KMS-11 (cell line): ENCODE results near the gene HRH4.

ENCODE experiments used
- H2AFZ ChIP-seq: fragments of 200-600 bp; sonication (generic); 2 replicates; pipeline ENCODE4 v1.6.1; 2016; ENCODE audit warnings: antibody characterized with exemption, mixed run types, low read depth
- H3K27ac ChIP-seq: fragments of 200-600 bp; sonication (generic); 2 replicates; pipeline ENCODE4 v1.6.1; 2016; ENCODE audit warnings: mild to moderate bottlenecking, mixed run types
- H3K27me3 ChIP-seq: fragments of 200-600 bp; sonication (generic); 2 replicates; pipeline ENCODE4 v1.6.1; 2017; ENCODE audit warnings: mild to moderate bottlenecking, low read depth, mixed run types, moderate library complexity; ENCODE audit not compliant: insufficient read depth
- H3K36me3 ChIP-seq: fragments of 200-600 bp; sonication (generic); 2 replicates; pipeline ENCODE4 v1.6.1; 2017; ENCODE audit warnings: mild to moderate bottlenecking, mixed run types; ENCODE audit not compliant: insufficient read depth
- H3K4me1 ChIP-seq: fragments of 200-600 bp; sonication (generic); 2 replicates; pipeline ENCODE4 v1.6.1; 2016; ENCODE audit warnings: mild to moderate bottlenecking, low read depth, mixed run types; ENCODE audit not compliant: poor library complexity, severe bottlenecking
- H3K4me2 ChIP-seq: fragments of 200-600 bp; sonication (generic); 2 replicates; pipeline ENCODE4 v1.7.0; 2016; ENCODE audit warnings: mild to moderate bottlenecking, mixed run types
- H3K4me3 ChIP-seq: fragments of 200-600 bp; sonication (generic); IDR thresholded peaks from 2 replicates; pipeline ENCODE4 v1.6.1; 2017; ENCODE audit warnings: low read depth, low read length, mixed read lengths; ENCODE audit not compliant: insufficient read depth
- H3K79me2 ChIP-seq: fragments of 200-600 bp; sonication (generic); 2 replicates; pipeline ENCODE4 v1.6.1; 2016; ENCODE audit warnings: low read depth, mixed run types; ENCODE audit not compliant: insufficient read depth
- H3K9ac ChIP-seq: fragments of 200-600 bp; sonication (generic); 2 replicates; pipeline ENCODE4 v1.6.1; 2016; ENCODE audit warnings: mild to moderate bottlenecking, mixed run types
- H4K20me1 ChIP-seq: fragments of 200-600 bp; sonication (generic); 2 replicates; pipeline ENCODE4 v1.6.1; 2016; ENCODE audit warnings: mild to moderate bottlenecking, mixed run types; ENCODE audit not compliant: insufficient read depth
- TF ChIP-seq, protein P1 (sequence below): fragments of 200-600 bp; sonication (generic); conservative IDR thresholded peaks from 2 replicates; pipeline ENCODE4 v1.6.1; 2017; ENCODE audit warnings: low read depth, mild to moderate bottlenecking, antibody characterized with exemption, low read length, moderate library complexity, mixed read lengths

HRH4 gene

DNA sequence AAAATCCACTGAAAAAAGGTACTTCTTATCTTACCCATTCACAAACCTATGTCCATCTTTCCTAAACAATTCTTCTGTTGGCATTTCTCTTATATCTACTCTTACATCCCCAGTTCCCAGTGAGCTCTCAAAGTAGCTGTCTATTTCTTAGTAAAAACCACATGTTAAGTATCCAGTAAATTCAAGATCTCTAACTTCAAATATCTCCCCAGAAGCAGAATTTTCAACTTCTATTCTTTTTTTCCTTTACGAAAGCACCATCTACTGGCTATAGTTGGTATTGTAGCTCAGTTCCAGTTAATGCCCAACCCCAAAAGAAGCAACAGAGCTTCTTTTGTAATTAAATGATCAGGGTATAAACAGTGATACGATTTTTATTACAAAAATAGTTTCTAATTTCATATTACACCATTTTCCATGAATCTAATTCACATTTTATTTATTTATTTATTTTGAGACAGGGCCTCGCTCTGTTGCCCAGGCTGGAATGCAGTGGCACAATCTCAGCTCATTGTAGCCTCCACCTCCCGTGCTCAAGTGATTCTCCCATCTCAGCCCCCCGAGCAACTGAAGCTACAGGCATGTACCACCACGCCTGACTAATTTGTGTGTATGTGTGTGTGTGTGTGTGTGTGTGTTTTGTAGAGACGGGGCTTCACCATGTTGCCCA, 28.5 kb downstream of the HRH4 start:
- H3K27ac ChIP-seq: no peak overlapping the region
- no peaks in the 10 kb centered on the region for H4K20me1 ChIP-seq
- no peaks in the 10 kb centered on the region for H3K36me3 ChIP-seq
- H3K4me1 ChIP-seq: peaks cover 56% of the 10 kb centered on the region
- H3K9ac ChIP-seq: no peak overlapping the region
- H3K27me3 ChIP-seq: no peaks in the 10 kb centered on the region; the same call in 1 of the 2 replicates
- no peaks in the 10 kb centered on the region for H3K79me2 ChIP-seq
- peak overlapping the region; percentile 6; the same call in 1 of the 2 replicates for H3K4me2 ChIP-seq
- H2AFZ ChIP-seq: no peak overlapping the region; the same call in 1 of the 2 replicates
- H3K4me3 ChIP-seq: no peak overlapping the region
- TF ChIP-seq, protein P1, sequence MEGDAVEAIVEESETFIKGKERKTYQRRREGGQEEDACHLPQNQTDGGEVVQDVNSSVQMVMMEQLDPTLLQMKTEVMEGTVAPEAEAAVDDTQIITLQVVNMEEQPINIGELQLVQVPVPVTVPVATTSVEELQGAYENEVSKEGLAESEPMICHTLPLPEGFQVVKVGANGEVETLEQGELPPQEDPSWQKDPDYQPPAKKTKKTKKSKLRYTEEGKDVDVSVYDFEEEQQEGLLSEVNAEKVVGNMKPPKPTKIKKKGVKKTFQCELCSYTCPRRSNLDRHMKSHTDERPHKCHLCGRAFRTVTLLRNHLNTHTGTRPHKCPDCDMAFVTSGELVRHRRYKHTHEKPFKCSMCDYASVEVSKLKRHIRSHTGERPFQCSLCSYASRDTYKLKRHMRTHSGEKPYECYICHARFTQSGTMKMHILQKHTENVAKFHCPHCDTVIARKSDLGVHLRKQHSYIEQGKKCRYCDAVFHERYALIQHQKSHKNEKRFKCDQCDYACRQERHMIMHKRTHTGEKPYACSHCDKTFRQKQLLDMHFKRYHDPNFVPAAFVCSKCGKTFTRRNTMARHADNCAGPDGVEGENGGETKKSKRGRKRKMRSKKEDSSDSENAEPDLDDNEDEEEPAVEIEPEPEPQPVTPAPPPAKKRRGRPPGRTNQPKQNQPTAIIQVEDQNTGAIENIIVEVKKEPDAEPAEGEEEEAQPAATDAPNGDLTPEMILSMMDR: peak; percentile 91

DNA sequence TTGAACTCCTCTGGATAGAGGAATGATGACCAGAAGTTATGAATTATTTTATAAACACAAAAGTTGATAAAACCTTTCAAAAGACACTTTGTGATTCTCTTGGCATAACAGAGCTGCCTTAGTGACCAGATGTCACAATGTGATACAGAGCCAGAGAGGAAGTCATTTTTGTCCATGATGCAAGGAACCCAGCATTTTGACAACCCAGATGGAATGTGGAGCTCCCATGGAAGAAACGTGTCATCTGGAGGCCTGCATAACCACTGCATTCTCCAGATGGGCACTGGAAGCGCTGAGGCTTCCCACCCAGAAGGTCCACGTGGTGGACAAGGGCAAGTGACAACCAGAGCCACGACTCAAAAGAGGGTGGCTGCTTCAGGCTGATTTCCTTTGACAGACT, 30.1 kb downstream of the HRH4 start:
- peaks cover 60% of the 10 kb centered on the region for H3K4me1 ChIP-seq
- H3K36me3 ChIP-seq: no peaks in the 10 kb centered on the region
- H3K79me2 ChIP-seq: no peaks in the 10 kb centered on the region
- H2AFZ ChIP-seq: no peak overlapping the region
- H4K20me1 ChIP-seq: no peaks in the 10 kb centered on the region
- H3K27me3 ChIP-seq: no peaks in the 10 kb centered on the region; the same call in 1 of the 2 replicates
- no peak overlapping the region for H3K4me3 ChIP-seq
- no peak overlapping the region for H3K9ac ChIP-seq
- H3K27ac ChIP-seq: no peak overlapping the region
- no peak overlapping the region for H3K4me2 ChIP-seq
- TF ChIP-seq, protein P1: no peak

DNA sequence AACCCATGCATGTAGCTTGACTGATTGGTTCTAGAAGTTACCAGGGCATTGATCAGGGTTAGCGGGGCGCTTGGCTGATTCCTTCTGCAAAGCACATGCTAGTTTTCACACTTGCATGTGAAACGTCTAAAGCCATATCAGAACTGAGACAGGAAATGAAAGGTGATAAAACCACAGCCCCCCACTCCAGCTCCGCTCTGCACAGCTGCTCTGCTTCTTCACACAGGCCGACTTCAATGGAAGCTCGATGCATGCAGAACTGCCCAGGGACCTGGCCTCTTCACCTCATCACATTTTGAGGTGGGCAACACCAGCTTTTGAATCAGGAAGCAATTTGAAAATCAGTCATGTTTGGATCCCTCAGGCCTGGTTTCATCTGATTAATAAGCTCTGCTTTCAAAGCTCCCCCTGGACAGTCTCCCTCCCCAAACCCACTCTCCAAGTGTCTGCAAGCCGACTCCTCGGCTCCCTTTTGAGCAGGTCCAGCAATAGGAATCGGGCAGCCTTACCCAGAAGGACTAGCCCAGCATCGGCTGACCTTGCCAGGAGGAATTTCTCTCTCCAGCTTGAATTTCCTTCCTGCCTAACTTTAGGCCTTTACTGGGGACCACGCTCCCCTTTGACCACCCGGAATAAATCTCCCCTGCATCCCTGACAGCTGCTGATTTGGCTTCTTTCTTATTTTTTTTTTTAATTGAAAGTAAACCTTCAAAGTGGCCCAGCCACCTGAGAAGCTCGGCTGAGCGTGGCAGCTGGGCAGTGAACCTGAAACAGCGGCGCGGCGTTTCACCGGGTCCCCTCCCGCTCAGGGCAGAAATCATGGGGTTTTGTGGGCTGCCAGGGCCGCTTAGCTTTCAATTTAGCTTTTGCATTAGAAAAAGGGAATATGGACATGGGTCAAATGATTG, 31.7 kb downstream of the HRH4 start:
- peaks cover 58% of the 10 kb centered on the region for H3K4me1 ChIP-seq
- H3K4me2 ChIP-seq: peak overlapping the region; percentile 97
- H3K36me3 ChIP-seq: no peaks in the 10 kb centered on the region
- H3K9ac ChIP-seq: peak overlapping the region; percentile 62
- H3K79me2 ChIP-seq: no peaks in the 10 kb centered on the region
- no peaks in the 10 kb centered on the region for H4K20me1 ChIP-seq
- H3K27me3 ChIP-seq: no peaks in the 10 kb centered on the region; the same call in 1 of the 2 replicates
- no peak overlapping the region for H3K4me3 ChIP-seq
- H3K27ac ChIP-seq: peak overlapping the region; percentile 83
- TF ChIP-seq, protein P1: no peak
- H2AFZ ChIP-seq: peak overlapping the region; percentile 75

DNA sequence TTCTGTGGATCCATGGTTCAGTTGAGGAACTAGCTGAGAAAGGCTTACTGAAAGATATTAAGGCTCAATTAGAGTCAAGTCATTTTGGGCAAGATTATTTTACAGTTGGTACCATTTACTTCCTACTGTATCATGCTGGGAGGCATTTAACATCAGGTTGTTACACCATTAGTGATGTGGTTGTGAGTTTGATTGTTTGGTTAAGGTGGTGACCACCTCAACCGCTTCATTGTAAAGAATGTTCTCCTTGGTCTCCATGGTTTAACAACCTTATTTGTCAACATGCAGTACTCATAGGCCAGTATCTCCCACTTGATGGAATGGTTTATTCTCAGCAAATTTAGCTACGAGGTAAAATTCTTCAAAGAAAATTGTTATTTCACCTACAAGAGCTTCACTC, 34.1 kb downstream of the HRH4 start:
- Histone ChIP-seq H3K27me3 (no peaks in the 10 kb centered on the region; the same call in 1 of the 2 replicates), H3K9ac (no peak overlapping the region), H4K20me1 (no peaks in the 10 kb centered on the region), H2AFZ (no peak overlapping the region), H3K36me3 (no peaks in the 10 kb centered on the region), H3K27ac (no peak overlapping the region), H3K4me1 (peaks cover 38% of the 10 kb centered on the region), H3K4me2 (no peak overlapping the region), H3K79me2 (no peaks in the 10 kb centered on the region), H3K4me3 (no peak overlapping the region)
- TF ChIP-seq, protein P1: no peak
